Body of pancreas (tissue), 4 donors: ENCODE data around the gene ZNF783. TPM values are rescaled to one million over a fixed set of nuclear protein-coding genes. Genes with fewer than 3 reads are reported as not detected.

Experiments used
- ATAC-seq: fragments of 150-250 bp; one replicate; pipeline ENCODE4 v1.9.1; 2016
- DNase-seq, 4 donors: peaks; one replicate each; pipeline ENCODE4 v3.0.0-alpha.2; 2019
- H3K27ac ChIP-seq, 4 donors: fragments of 200-600 bp; sonication (generic); 1 replicate in 3 of 4; 2 replicates in 1 of 4; pipeline versions ENCODE4 v1.5.1 to v1.6.1; 2016 to 2019; ENCODE audit warnings: mild to moderate bottlenecking in 1 of 4, mixed read lengths in 1 of 4, moderate library complexity in 1 of 4
- H3K27me3 ChIP-seq, 2 donors: fragments of 200-600 bp; sonication (generic); one replicate each; pipeline ENCODE4 v1.6.0; 2016; ENCODE audit warnings: mild to moderate bottlenecking in 1 of 2
- H3K36me3 ChIP-seq, 2 donors: fragments of 200-600 bp; sonication (generic); replicated peaks in 1 of 2; 2 replicates each; pipeline ENCODE4 v1.5.1; 2016; ENCODE audit warnings: low read depth in 2 of 2; ENCODE audit not compliant: insufficient read depth in 1 of 2
- H3K4me1 ChIP-seq: fragments of 200-600 bp; sonication (generic); one replicate; pipeline ENCODE4 v1.6.0; 2016
- H3K4me3 ChIP-seq, 2 donors: fragments of 200-600 bp; sonication (generic); 1 replicate in 1 of 2; 2 replicates in 1 of 2; pipeline ENCODE4 v1.5.1; 2016 to 2019
- H3K9me3 ChIP-seq, 3 donors: fragments of 200-600 bp; sonication (generic); 1 replicate in 2 of 3; 2 replicates in 1 of 3; pipeline ENCODE4 v1.5.1; 2016
- POLR2A ChIP-seq, 3 donors: fragments of 450-650 bp; IDR thresholded peaks; one replicate each; pipeline ENCODE4 v1.6.1; 2016; ENCODE audit warnings: antibody characterized with exemption in 3 of 3, mild to moderate bottlenecking in 2 of 3
- WGBS, 2 donors: methylation state at CpG; one replicate each; pipeline ENCODE4 v1.1.5; 2017; 5-methylcytosine and 5-hydroxymethylcytosine counted together
- intact Hi-C: fragments of 100-400 bp; cut with DNase I; formaldehyde crosslinking; loops from one replicate; pipeline ENCODE4 v1.15.1; 2023
- total RNA-seq, 2 donors: library from RNA; depleted of rRNA; stranded (reverse); fragments of >200 nt; gene quantifications; one replicate each; pipeline ENCODE4 v1.1.0, GENCODE V29; 2016
- TF ChIP-seq, protein P1 (sequence below), 7 experiments: fragments of 450-650 bp in 4 of 7; fragments of 200-600 bp in 3 of 7; sonication (generic) in 3 of 7; IDR thresholded peaks; one replicate each; pipeline ENCODE4 v1.5.1; 2016 to 2019; ENCODE audit warnings: antibody characterized with exemption in 7 of 7

Gene ZNF783
- total RNA-seq, 2 donors from 2014 or later: 12.5 to 17.5 TPM

DNA sequence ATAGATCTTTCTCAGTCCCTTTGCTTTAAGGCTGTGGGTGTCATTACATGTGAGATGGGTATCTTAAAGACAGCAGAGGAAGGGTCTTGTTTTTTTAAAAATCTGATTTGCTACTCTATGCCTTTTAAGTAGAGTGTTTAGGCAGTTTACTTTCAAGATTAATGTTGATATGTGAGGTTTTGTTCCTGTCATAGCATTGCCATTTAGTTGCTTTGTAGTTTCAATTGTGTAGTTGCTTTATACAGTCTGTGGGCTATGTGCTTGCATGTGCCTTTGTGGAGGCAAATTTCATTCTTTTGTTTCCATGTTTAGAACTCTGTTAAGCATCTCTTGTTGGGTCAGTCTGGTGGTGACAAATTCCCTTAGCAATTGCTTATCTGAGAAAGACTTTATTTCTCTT is 54.6 kb downstream of the ZNF783 start:
- no peak for ATAC-seq
- H3K27ac ChIP-seq: no peak overlapping the region
- no peak for DNase-seq
- TF ChIP-seq, protein P1, sequence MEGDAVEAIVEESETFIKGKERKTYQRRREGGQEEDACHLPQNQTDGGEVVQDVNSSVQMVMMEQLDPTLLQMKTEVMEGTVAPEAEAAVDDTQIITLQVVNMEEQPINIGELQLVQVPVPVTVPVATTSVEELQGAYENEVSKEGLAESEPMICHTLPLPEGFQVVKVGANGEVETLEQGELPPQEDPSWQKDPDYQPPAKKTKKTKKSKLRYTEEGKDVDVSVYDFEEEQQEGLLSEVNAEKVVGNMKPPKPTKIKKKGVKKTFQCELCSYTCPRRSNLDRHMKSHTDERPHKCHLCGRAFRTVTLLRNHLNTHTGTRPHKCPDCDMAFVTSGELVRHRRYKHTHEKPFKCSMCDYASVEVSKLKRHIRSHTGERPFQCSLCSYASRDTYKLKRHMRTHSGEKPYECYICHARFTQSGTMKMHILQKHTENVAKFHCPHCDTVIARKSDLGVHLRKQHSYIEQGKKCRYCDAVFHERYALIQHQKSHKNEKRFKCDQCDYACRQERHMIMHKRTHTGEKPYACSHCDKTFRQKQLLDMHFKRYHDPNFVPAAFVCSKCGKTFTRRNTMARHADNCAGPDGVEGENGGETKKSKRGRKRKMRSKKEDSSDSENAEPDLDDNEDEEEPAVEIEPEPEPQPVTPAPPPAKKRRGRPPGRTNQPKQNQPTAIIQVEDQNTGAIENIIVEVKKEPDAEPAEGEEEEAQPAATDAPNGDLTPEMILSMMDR (IDR thresholded peaks at IDR 0.05): no peak
- TF ChIP-seq POLR2A (IDR thresholded peaks at IDR 0.05): no peak
- no peaks in the 10 kb centered on the region for H3K36me3 ChIP-seq
- H3K27me3 ChIP-seq: peaks cover 0 to 3% of the 10 kb centered on the region in 2 donors
- no peaks in the 10 kb centered on the region for H3K4me1 ChIP-seq
- H3K4me3 ChIP-seq: no peak overlapping the region
- intact Hi-C loops: no loop called here
- no peaks in the 10 kb centered on the region for H3K9me3 ChIP-seq

DNA sequence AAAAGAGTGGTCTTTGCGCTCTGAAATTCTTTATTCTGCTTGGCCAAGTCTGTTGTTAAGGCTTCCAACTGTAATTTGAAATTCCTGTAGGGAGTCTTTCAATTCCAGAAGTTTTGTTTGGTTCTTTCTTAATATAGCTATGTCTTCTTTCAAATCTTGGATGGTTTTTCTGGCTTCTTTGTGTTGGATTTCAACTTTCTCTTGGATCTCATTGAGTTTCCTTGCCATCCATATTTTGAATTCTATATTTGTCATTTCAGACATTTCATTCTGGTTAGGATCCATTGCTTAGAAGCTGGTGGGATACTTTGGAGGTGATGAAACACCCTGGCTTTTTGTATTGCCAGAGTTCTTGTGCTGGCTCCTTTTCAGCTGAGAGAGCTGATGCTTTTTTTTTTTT is 55.5 kb downstream of the ZNF783 start:
- peaks cover 0 to 3% of the 10 kb centered on the region in 2 donors for H3K27me3 ChIP-seq
- H3K36me3 ChIP-seq: no peaks in the 10 kb centered on the region
- no peaks in the 10 kb centered on the region for H3K4me1 ChIP-seq
- H3K4me3 ChIP-seq: no peak overlapping the region
- WGBS, 2 donors: 84 to 91% methylated on average over 1 of the region's 1 CpG
- ATAC-seq (no peak), DNase-seq (no peak)
- intact Hi-C loops: no loop called here
- no peaks in the 10 kb centered on the region for H3K9me3 ChIP-seq
- no peak overlapping the region for H3K27ac ChIP-seq
- TF ChIP-seq POLR2A (IDR thresholded peaks at IDR 0.05): no peak
- TF ChIP-seq, protein P1 (IDR thresholded peaks at IDR 0.05): no peak

GRCh38 chr7:149317986-149318672 is 56.1 kb downstream of the ZNF783 start:
- ATAC-seq (no peak), DNase-seq (no peak)
- no peak overlapping the region for H3K4me3 ChIP-seq
- H3K27me3 ChIP-seq: peaks cover 0 to 3% of the 10 kb centered on the region in 2 donors
- no peak overlapping the region for H3K27ac ChIP-seq
- WGBS, 2 donors: 38 to 59% methylated on average over 6 to 9 of the region's 9 CpGs
- intact Hi-C loops: no loop called here
- H3K4me1 ChIP-seq: no peaks in the 10 kb centered on the region
- no peaks in the 10 kb centered on the region for H3K9me3 ChIP-seq
- H3K36me3 ChIP-seq: no peaks in the 10 kb centered on the region
- no peak for TF ChIP-seq POLR2A (IDR thresholded peaks at IDR 0.05)
- TF ChIP-seq, protein P1 (IDR thresholded peaks at IDR 0.05): no peak

DNA sequence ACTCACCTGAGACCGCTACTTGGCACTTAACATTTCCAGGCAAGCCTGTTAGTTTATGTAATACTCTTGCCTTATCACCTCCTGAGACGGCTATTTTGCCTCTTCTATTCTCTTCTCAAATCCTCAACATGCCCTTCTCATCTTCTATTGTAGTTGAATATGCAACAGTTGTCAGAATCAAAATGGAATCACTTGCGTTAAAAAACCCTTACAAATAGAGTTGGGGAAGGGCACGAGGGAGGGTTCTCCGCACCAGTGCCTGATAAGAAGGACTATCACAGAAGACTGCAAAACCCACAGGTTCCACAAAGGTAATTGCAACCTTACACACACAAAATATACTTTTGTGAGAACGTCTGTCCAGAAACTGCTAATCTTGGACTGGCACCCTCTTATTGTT is 57.4 kb downstream of the ZNF783 start:
- DNase-seq (no peak), ATAC-seq (no peak)
- H3K4me3 ChIP-seq: no peak overlapping the region
- H3K4me1 ChIP-seq: no peaks in the 10 kb centered on the region
- H3K27ac ChIP-seq: no peak overlapping the region
- TF ChIP-seq, protein P1 (IDR thresholded peaks at IDR 0.05): no peak
- no peak for TF ChIP-seq POLR2A (IDR thresholded peaks at IDR 0.05)
- no peaks in the 10 kb centered on the region for H3K9me3 ChIP-seq
- no peaks in the 10 kb centered on the region for H3K36me3 ChIP-seq
- intact Hi-C loops: no loop called here
- 74 to 83% methylated on average over 6 of the region's 6 CpGs for WGBS, 2 donors
- H3K27me3 ChIP-seq: peaks cover 0 to 3% of the 10 kb centered on the region in 2 donors
